NCI-H510A treated with DMSO at 0.1 percent for 48 hours (cell line): Measurements from ENCODE around the gene MCM5.
"Not testable (repeated sequence)": the region's sequence is repeated elsewhere in the genome, so short reads cannot be mapped to it uniquely, and the experiment has no call there.

Experiments used
- DNase-seq: peaks from one replicate; lab custom pipeline; 2025; lab: John Stamatoyannopoulos, UW

MCM5 gene

DNA sequence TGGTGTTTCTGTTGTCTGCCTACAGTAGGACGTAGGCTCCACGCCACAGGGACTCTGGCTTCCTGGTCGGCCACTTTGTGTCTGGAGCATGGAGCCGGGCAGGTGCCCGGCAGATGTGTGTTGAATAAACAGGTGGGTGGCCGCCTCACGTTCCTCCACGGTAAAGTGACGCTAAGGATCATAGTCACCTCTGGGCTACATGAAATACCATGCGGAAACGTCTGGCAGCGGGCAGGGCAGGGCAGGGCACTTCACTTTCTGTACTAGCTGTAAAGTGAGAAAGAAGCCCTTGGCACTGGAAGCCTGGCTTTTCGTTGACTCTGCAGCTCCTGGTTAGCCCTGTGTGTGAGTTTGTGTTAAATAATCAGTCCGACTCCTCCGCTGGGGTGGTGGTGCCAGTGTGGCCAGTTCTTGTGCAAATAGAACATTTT, 52.4 kb downstream of the MCM5 start:
- peak; percentile 74 for DNase-seq

GRCh38 chr22:35452810-35453743, 53.1 kb downstream of the MCM5 start:
- DNase-seq, result no peak

- DNase-seq, result no peak
These were observed 54.6 kb downstream of the MCM5 start for GRCh38 chr22:35454416-35455054.

- DNase-seq, result no peak
These were observed 55.6 kb downstream of the MCM5 start for GRCh38 chr22:35455529-35455928.

- DNase-seq, result no peak
These were observed 56.8 kb downstream of the MCM5 start for GRCh38 chr22:35456757-35457156.

DNA sequence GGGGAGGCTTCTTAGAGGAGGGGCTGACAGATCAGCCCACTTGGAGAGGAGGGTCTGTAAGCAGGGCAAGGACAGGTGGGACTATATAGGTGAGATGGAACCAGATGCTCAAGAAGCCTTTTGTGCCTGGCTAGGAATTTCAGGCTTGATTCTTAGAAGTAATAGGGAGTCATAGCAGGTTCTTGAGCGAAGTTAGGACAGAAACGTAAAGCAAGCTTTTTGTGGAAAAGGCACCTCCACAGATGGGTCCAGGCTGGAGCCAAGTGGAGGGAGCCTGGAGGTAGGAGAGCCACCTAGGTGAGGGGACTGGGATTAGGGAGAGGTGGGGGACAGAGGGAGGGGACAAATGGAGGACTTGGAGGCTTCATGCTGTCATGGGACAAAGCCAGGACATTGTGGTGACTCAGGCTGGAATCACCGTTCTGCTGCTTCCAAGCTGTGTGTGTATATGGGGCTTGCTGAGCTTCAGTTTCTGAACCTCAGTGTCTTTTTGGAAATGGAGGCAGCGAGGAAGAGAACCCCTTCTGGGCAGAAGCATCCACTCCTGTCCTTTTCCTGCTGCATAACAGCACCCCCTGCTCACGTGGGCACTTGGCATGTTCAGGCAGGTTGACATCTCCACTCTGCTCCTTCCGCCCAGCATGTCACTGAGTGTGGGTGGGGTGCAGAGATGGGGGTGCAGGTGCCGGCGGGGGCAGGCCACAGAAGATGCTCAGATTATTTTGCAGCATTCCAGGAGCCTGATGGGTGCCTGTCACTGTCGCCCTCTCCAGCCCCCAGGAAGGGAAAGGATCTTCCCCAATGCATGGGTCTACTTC, 58.0 kb downstream of the MCM5 start:
- DNase-seq, result no peak

DNA sequence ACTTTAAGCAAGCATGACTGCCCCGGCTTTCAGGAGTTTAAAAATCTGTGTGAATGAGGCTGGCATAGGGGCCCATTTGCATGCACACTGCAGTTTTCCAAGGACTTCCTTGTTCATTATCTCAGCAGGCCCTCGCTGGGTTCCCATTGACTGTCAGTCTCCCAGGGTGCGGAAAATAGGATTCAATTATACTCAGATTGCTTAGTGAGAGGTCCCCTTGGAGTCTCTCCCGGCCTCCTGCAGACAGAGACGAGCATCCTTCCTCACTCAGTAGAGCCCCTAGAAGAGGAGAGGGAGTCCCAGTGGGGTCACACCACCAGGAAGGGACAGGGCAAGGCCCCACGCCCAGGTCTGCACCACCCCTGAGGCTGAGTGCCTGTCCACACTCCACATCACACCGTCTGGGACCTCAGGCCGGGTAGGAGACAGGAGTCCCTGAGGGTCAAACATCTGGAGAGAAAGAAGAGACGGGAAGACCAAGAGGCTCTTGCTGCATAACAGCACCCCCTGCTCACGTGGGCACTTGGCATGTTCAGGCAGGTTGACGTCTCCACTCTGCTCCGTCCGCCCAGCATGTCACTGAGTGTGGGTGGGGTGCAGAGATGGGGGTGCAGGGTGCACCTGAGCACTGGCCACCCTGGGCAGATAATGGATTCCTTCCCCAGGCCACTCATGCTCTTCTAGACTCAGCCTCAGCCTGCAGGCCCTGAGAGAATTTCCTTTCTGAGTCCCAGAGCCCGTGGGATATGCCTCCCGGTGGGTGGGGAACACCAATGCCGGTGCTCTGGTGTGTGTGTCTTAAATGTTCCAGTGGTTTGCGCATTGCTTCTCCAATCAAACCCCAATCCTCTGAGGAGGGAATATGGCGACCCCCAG, 58.8 kb downstream of the MCM5 start:
- peak; percentile 21 for DNase-seq

DNA sequence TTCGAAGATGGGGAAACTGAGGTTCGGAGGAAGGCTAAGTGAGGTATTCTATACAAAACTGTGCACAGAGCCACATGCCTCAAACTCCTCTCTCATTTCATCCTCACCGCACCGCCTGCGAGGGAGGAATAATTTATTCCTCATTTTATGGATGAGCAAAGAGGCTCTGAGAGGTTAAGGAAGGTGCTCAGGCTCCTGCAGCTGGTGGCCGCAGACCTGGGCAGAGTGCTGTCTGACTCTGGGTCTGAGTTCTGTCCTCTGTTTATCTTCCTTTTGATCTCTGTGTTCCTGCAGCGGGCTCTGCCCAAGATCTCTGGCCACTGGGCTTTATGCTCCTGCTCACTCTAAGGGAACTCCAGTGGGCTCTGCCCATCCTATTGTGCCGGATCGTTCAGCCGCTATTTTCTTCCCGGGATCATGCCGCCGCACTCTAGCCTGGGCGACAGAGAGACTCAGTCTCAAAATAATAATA, 59.5 kb downstream of the MCM5 start:
- DNase-seq, result no peak

- not testable (repeated sequence) for DNase-seq
These were observed 60.0 kb downstream of the MCM5 start for GRCh38 chr22:35459976-35460375.

DNA sequence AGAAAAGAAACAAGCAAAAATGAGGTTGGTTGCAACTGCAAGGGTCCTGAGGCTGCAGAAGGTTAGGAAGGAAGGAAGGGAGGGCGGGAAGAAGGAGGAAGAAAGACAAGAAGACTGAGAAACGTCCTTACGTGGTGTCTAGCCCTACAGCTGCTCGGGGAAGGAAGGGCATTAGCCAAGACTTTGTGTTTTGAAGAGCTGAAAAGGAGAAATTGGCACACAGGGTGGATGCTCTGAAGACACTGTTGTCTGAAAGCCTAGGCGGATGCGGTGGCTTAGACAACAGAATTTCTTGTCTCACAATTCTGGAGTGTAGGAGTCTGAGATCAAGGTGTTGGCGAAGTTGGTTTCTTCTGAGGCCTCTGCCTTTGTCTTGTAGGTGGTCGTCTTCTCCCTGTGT, 60.7 kb downstream of the MCM5 start:
- DNase-seq, result no peak

DNA sequence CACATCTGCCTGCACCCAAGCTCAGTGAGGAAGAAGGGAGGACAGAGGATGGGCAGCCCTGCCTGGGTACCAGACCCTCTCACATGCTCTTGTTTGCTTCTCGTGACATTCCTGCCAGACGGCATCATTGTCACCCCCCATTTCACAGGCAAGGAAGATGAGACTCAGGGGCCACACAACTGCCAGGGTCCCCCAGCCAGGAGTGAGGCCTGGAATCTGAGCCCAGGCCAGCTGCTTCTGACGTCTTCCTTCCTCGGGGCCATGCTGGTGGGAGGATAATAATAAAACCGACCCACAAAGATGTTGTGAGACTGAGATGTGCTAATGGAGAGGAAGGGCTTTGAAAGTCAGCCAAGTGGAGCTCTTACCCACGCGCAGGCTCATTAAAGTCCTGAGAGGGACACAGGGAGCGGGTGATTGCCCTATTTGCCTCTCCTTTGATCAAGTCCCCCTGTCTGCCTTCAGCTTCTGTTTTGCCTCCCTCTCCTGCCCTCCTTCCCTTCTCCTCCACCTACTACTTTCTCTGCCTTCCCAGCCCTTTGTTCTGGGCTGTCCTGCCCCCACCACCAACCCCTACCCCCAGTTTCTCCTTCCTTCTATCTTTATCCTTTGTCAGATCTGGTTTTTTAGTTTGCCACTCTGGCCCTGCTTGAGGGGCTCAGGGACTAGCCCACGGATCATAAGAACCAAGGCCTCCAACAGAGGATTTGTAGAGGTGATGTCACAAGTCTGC, 62.7 kb downstream of the MCM5 start:
- no peak for DNase-seq

GRCh38 chr22:35463231-35463933, 63.4 kb downstream of the MCM5 start:
- DNase-seq, result no peak

- no peak for DNase-seq
These were observed 64.5 kb downstream of the MCM5 start for GRCh38 chr22:35464399-35464798.

- DNase-seq, result no peak
These were observed 65.3 kb downstream of the MCM5 start for GRCh38 chr22:35465109-35465701.

GRCh38 chr22:35467681-35468434, 67.9 kb downstream of the MCM5 start:
- peak; percentile 47 for DNase-seq

- DNase-seq, result no peak
These were observed 71.0 kb downstream of the MCM5 start for GRCh38 chr22:35470903-35471321.

DNA sequence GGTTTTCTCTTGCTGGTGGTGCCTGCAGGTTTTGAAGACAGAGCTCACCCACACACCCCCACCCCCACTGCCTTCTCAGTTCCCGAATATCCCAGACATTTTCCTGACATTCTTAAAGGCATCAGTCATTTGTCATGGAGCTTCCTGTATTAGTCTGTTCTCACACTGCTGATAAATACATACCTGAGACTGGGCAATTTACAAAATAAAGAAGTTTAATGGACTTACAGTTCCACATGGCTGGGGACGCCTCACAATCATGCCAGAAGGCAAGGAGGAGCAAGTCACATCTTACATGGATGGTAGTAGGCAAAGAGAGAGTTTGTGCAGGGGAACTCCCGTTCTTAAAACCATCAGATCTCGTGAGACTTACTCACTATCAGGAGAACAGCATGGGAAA, 71.6 kb downstream of the MCM5 start:
- not testable (repeated sequence) for DNase-seq

DNA sequence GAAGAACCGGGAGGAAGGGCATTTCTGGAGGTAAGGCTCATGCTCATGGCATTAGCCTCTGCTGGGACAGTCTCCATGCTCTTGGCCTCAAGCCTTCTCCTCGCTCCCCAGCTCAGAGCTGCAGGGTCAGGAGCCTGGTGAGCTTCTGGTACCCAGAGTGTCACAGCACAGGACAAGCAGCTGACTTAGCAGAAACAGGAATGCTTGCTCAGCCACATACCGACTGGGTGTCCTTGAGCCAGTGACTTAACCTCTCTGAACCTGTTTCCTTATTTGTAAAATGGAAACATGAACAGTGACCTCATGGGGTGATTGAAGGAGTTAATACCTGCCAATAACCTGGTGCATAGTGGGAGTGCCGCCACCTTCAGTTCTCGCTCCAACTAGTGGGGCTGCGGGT, 72.5 kb downstream of the MCM5 start:
- DNase-seq, result no peak

DNA sequence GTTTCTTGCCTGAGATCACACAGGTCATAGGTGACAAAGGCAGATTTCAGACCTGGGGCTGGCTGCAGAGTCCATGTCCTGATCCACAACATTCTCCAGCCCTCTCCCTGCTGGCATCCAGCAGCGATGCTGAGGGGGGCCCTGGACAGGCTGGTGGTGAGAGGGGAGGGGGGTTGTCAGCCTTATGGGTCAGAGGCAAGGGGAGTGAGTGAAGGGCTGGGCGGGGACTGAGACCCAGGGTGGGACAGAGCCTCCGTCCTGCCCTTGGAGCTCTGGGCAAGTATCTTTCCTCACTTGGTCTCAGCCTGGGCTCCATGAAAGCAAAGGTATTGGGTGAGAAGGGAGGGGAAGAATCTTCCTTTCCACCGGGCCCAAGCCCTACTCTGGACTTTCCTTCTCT, 74.0 kb downstream of the MCM5 start:
- DNase-seq, result no peak
